GM04504 (cell line): ENCODE data around the gene PI4KA.
"Not testable (repeated sequence)": the region's sequence is repeated elsewhere in the genome, so short reads cannot be mapped to it uniquely, and the experiment has no call there.

Source experiments
- DNase-seq: peaks from one replicate; pipeline ENCODE4 v3.0.0-alpha.2; 2012; ENCODE audit warnings: low read depth

Gene PI4KA

DNA sequence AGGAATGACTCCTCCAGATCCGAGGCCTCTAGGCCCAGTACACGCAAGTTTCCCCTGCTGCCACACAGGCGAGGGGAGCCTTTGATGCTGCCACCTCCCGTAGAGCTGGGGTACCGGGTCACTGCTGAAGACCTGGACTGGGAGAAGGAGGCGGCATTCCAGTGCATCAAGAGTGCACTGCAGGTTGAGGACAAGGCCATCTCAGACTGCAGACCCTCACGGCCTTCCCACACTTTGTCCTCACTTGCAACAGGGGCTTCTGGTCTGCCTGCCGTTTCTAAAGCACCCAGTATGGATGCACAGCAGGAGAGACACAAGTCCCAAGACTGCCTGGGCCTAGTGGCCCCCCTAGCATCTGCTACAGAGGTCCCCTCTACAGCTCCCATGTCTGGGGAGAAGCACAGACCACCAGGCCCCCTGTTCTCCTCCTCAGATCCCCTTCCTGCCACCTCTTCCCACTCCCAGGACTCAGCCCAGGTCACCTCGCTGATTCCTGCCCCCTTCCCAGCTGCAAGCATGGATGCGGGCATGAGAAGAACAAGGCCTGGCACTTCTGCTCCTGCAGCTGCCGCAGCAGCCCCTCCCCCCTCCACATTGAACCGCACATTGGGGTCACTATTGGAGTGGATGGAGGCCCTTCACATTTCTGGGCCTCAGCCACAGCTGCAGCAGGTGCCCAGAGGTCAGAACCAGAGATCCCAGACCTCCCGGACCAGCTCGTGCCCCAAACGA lies 167.9 kb downstream of the PI4KA start:
- not testable (repeated sequence) for DNase-seq

DNA sequence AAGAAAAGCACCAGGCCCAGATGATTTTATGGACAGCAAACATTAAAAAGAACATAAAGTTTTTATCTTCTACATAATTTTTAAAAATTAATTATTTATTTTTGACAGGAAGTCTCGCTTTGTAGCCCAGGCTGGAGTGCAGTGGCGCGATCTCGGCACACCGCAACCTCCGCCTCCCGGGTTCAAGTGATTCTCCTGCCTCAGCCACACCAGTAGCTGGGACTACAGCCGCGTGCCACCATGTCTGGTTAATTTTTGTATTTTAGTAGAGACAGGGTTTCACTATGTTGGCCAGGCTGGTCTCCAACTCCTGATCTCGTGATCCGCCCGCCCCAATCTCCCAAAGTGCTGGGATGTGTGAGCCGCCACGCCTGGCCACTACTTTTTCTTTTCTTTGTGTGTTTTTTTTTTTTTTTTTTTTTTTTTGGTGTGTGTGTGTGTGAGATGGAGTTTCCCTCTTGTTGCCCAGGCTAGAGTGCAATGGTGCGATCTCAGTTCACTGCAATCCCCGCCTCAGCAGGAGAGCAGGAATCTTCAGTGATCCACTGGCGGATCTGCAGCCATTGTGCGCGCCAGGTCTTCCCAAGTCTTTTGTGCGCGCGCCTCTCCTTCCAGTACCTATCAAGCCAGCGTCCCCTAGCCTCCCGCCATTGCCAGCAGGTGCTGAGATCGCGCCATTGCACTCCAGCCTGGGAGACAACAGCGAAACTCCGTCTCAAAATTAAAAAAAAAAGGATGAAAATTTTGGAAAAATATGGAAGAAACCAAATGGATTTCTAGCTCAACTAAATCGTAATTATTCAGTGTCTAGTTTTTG lies 171.0 kb downstream of the PI4KA start:
- not testable (repeated sequence) for DNase-seq

DNA sequence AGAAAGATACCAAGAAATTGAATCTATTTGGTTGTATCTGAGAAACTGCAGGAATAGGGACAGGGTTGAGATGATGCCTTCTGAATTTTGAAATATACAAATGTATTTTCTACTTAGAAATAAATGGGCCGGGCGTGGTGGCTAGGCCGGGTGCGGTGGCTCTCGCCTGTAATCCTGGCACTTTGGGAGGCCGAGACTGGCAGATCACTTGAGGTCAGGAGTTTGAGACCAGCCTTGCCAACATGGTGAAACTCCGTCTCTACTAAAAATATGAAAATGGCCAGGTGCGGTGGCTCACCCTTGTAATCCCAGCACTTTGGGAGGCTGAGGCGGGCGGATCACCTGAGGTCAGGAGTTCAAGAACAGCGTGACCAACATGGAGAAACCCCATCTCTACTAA lies 172.8 kb downstream of the PI4KA start:
- DNase-seq: not testable (repeated sequence)

DNA sequence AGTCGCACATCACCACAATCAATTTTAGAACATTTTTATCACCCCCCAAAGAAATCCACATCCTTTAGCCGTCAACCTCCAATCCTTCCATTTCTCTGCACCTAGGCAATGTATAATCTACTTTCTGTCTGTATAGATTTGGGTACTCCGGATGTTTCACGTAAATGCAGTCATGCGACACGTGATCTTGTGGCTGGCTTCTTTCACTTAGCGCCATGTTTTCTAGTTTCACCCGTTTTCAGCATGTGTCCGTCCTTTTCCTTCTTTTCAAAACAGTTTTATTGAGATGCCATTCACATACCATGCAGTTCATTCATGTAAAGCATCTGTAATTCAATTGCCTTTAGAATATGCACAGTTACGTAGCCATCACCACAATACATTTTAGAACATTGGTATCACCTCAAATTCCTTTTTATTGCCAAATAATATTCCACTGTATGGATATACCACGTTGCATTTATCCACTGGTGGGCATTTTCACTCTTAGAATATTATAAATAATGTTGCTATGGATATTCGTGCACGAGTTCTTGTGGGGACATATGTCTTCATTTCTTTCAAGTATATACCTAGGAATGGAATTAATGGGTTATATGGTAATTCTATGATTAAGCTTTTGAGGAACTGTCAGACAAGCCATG lies 179.7 kb downstream of the PI4KA start:
- not testable (repeated sequence) for DNase-seq

DNA sequence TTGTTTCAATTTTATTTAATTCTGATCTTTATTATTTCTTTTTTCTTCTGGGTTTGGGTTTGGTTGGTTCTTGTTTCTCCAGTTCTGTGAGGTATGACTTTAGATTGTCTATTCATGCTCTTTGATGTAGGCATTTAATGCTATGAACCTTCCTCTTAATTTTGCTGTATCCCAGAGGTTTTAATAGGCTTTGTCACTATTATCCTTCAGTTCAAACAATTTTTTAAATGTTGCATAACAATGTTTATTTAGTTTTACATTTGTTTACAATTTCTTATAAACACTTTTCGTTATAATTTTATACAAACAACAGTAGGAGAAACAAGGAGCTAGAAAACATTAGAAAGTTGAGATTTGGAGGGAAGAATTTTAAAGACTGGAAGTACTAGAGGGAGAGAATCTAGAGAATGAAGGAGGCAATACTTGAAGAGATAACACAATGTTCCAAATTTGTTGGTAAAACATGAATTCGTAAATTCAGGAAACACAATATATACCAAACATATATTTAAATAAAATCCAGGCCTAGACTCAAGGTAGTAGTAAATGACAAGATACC lies 180.8 kb downstream of the PI4KA start:
- no peak for DNase-seq

DNA sequence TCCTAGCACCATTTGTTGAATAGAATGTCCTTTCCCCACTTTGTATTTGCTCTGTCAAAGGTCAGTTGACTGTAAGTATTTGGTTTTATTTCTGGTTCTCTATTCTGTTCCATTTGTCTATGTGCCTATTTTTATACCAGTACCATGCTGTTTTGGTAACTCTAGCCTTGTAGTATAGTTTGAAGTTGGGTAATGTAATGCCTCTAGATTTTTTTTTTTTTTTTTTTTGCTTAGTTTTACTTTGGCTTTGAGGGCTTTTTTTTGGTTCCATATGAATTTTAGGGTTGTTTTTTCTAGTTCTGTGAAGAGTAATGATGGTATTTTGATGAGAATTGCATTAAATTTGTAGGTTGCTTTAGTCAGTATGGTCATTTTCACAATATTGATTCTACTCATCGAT lies 183.0 kb downstream of the PI4KA start:
- not testable (repeated sequence) for DNase-seq

DNA sequence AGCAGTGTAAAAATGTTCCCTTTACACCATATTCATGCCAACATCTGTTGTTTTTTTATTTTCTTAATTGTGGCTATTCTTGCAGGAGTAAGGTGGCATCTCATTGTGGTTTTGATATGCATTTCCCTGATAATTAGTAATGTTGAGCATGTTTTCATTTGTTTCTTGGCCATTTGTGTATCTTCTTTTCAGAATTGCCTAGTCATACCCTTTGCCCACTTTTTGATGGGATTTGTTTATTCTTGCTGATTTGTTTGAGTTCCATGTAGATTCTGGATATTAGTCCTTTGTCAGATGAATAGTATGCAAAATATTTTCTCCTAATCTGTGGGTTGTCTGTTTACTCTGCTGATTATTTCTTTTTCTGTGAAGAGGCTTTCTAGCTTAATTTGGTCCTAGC lies 183.6 kb downstream of the PI4KA start:
- no peak for DNase-seq

DNA sequence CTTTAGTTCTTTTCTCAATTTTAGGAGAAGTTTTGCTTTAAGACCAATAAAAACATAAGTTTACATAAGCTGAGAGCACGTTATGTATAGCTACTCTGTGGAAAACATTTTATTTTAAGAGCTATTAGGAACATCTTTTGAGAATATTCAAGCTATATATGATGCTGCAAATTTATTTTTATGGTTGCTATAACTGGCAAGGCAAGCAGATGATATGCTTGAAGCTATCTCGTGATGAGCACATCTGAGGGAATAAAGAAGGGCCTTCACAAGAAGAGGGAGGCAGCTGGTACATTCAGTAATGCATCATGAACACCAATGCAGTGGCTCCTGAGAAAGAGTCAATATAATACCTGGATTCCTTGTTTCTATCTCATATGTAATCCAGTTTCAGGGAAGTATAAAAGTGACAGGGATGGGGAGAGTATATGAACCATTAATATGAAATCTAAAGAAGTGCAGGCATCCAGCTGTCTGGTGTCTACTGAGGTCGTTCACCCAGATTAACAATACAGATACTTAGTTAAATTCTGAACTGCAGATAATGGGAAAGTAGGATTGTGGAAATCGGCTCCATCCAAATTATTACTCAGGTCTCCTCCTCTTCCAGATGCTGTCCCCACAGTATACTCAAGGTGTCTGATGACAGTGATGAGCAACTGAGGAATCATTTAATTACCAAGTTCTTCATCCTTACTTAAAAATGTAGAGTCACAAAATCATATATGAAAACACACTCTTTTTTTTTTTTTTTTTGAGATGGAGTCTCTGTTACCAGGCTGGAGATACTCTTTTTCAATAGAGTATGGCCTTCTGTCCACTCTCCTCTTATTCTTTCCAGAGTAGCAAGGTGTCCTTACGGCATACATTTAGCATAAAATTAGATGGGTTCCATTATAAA lies 185.1 kb downstream of the PI4KA start:
- no peak for DNase-seq

DNA sequence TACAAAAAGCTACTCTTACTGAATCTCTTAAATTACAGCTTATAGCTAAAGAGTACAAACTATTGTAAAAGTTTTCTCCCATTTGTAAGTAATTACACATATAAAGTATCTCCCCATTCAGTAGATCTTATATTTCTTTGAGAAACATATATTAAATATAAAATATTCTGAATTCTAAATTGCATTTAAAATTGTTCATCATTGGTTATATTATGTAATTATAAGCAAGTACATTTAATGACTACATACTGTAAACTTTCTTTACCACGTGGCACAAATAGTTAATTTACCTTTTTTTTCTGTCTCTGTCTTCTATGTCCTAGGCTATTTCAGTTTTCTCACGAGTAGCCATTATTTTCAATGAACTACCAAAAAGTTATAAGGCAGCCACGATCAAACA lies 185.9 kb downstream of the PI4KA start:
- no peak for DNase-seq

DNA sequence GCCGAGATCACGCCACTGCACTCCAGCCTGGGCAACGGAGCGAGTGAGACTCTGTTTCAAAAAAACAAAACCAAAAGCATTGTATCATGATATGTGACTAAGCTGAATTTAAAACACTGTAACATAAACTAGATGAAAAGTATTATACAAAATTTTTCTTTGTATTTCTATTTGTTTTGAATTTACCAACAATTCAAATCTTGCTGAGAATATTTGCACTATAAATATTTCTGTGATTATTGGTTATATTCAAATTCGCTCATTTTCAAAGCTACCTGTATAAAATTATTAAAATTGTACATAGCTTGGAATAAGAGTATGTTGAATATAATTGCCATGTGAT lies 186.6 kb downstream of the PI4KA start:
- no peak for DNase-seq

DNA sequence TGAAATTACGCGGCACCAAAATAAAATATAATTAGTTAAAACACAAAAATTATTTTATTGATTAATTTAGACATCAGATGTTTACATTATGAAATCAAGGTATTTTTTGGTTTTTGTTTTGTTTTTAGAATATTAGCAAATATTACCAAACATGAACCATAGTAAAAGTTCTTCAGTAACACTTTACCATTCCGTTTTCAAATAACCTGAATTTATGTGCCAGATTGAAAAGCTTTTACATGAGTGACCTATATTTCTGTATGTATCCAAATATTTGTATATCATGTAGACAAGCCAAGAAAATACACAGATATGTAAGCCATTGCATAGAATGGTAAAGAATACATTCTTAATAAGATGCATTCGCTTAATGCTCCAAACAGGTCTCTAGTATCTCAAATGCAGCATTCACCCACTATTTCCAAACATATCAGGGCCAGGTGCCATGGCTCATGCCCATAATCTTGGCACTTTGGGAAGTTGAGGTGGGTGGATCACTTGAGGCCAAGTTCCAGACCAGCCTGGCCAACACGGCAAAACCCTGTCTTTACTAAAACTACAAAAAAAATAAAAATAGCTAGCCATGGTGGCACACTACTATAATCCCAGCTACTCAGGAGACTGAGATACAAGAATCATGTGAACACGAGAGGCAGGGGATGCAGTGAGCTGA lies 187.1 kb downstream of the PI4KA start:
- no peak for DNase-seq

DNA sequence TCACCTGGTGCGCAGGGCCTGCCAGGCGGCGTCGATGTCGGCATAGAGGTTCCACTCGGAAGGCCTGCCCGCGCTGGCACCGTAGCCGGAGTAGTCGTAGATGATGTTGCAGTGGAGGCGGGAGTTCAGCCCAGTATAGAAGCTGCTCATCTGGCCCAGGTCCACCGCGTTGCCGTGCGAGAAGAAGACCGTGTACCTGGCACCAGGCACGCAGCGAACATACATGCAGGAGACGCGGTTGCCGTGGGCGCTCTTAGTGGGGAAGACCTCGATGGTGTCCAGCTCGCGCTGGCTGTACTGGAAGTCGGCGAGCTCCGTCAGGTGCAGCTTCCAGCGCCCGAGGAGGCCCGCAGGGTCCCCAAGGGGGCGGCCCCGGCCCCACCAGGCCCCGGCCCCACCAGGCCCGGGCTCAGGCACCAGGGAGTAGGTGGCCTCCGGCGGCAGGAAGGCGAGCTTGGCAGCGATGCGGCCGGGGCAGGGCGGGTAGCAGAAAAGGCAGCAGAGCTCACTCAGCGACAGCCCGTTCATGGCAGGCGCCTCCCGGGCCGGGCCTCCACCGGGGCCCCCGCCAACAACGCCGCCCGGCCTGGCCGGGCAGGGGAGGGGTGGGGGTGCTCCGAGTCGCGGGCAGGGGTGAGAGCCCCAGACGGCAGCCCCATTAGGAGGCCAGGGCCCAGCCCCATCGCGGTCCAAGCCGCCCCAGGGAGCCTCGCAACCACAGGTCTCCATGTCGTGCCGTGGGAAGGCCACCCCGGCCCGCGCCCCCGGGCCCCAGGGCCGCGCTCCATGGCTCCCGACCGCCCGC lies 188.0 kb downstream of the PI4KA start:
- not testable (repeated sequence) for DNase-seq

DNA sequence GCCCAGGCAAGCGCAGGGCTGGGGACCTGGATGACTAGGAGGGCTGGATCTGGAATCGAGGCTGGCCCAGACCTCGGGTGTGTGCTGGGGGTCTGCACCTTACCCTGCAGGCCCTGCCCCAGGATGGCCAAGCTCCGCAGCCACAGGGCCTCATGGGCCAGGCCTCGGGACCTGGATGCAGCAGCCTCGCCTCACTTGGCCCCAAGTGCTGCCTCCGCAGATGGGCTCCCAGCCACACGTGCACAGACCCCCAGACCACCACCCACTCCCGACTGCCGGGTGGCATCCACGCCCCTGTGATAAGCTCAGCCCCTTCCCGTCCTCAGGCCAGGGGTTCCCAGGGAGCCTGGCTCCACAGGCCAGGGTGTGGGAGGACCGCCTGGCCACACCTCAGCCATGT lies 188.7 kb downstream of the PI4KA start:
- not testable (repeated sequence) for DNase-seq

DNA sequence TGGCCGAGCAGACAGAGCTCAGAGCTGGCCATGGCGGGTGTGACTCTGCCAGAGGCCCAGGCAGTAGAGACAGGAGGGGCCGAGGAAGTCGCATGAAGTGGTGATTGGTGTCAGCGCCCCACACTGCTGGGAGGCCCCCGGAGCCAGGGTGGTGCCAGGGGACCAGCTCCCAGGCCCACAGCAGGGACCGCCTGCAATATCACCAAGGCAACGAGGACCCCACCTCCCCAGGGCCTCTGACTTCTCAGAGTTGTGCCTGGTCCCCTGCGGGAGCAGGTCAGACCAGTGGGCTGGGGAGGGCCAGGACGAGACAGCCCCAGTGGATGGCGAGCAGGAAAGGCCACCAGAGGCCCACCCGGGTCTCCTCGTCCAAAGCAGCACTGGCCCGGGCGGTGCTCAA lies 189.1 kb downstream of the PI4KA start:
- not testable (repeated sequence) for DNase-seq

DNA sequence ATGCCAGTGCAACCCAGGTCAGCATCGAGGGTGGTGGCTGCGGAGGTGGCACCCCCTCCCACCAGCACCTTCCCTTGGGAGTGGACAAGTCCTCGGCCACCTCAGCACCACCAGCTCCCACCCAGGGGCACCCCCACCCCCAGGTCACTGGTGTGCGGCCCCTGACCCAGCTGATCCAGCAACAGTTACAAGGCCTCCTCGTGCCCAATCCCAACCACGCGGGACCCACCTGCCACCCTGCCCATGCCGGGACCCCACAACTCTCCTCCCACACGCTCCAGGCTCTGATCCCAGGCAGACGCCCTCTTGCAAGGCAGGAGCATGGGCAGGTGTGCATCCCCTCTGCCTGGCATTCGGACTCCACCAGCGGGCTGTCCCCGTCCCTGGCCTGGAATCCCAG lies 189.8 kb downstream of the PI4KA start:
- not testable (repeated sequence) for DNase-seq

DNA sequence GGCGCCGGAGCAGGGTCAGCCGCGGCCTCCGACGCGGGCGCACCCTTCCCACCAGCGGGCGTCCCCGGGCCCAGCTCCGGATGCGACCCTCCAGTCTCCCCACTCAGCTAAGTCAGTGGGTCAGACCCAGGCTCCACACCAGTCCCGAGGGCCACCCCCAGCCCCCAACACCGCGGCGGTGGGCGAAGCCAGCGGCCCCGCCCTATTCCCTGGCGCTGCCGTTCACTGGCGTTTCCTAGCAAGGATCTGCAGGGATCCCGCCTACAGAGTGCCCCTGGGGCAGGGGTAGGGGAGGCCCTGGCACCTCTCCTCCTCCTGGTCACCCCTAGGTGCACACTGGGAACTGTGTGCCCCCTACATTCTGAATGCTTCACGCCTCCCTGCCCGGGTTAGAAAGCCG lies 190.4 kb downstream of the PI4KA start:
- DNase-seq: not testable (repeated sequence)

DNA sequence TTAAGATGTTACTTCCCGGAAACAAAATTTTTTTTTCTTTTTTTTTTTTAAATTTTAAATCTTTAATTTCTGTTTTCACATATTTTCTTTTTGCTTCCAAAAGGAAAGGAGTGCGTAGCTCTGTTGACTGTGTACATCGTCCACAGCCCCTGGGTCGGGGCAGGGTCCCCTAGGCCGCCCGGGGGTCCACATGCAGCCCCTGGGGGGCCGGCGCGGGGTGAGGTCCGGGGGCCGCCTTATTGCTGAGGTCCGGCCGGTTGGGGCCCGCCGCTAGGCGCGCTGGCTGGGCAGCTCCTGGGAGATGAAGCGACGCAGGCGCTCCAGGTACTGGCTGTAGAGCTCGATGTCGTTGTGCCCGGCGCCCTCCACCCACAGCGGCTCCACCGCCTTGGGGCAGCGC lies 191.1 kb downstream of the PI4KA start:
- not testable (repeated sequence) for DNase-seq

DNA sequence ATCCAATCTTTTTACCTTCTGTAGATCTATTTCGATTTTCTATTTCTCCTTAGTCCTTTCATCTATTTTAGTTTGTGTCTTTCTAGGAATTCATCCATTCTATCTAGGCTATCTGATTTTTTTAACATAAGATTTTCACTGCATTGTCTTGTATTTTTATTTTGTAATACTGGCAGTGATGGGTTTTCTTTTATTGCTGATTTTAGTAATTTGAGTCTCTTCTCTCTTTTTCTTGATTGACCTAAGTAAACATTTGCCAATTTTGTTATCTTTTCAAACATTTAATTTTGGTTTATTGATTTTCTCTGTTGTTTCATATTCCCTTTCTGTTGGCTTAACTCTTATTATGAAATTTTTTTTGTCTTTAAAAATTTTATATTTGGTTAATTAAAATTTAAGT lies 192.1 kb downstream of the PI4KA start:
- DNase-seq: no peak

DNA sequence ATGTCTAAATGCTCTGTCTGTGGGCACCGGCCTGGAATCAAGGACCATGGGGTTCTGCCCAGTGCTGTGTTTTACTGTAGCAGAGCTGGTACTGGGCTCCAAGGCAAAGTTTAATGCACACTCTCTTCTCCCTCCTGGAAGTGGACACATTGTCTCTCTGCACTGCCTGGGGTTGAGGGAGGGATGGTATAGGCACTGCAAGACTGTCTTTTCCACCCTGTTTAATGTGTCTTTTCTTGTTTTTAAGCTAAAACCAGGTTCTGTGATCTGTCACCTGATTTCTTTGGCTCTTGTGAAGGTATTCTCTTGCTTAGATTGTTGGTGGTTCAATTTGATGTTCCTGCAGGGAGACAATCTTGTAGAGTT lies 194.0 kb downstream of the PI4KA start:
- DNase-seq: no peak

DNA sequence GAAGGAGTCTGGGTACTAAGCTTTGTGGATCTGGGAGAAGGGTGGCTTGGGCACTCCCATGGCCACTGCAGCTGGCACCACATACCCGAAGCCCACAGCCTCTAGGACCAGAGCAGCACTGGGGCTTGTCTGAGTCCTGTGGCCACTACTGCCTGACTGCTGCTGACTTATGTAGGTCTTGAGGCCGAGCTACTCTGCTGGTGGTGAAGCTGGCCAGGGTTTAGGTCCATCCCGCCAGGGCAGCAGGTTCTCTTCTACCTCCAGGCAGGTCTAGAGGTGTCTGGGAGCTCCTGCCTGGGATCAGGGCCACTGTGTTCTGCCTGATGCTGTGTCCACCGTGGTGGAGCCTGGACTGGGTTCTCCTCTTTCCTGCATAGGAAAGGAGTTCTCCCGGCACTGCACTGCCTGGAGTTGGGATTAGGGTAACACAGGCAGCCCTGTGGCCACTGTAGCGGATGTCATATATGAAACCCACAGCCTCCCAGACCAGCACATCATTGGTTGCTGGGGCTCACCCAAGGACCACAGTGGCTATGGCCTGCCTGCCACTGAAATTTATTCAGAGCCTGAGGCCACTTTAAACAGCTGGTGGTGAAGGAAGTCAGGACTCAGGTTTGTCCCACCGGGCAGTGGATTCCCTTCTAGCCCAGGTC lies 194.5 kb downstream of the PI4KA start:
- no peak for DNase-seq
